Activated CD4-positive, alpha-beta T cell treated with anti-CD3 and anti-CD28 coated beads for 1 hour (primary cell): ENCODE measurements around the gene GPSM1.

Experiments
- DNase-seq: peaks from one replicate; pipeline ENCODE4 v3.0.0-alpha.2; 2020

The GPSM1 gene

DNA sequence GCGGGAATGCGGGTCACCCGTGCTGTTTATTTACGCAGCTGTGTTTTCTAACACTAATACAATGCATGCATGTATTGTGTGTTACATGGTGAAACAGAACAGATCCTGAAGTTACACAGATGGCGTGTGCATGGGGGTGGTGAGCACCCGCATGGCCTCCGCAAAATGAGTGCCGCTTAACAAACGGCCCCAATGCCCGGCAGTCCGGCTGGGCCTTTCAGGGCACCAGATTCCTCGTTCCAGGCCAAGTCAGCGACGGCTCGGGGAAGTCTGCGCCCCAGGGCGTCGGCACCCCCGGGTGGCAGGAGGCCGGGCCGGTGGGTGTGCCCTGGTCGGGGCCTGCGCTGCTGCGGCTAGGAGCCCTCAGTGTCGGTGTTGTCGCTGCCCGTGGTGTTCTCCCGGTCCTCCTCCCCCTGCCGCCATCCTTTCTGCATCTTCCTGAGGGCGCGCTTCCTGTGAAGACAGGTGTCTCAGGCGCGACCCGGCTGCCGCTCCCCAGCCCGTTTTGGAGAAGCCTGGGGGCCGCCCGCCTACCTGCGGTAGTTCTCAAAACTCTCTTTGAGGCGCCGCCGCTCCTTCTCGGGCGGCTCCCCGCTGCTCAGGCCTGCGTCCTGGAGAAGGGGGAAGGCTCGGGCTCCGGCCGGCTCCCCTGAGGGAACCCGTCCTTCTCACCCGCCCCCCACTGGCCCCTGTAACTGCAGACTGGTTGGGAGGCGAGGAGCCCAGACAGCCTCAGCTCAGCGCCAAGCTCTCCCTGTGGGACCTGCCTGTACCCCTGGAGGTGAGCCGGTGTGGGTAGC, 36.8 kb downstream of the GPSM1 start:
- no peak for DNase-seq

DNA sequence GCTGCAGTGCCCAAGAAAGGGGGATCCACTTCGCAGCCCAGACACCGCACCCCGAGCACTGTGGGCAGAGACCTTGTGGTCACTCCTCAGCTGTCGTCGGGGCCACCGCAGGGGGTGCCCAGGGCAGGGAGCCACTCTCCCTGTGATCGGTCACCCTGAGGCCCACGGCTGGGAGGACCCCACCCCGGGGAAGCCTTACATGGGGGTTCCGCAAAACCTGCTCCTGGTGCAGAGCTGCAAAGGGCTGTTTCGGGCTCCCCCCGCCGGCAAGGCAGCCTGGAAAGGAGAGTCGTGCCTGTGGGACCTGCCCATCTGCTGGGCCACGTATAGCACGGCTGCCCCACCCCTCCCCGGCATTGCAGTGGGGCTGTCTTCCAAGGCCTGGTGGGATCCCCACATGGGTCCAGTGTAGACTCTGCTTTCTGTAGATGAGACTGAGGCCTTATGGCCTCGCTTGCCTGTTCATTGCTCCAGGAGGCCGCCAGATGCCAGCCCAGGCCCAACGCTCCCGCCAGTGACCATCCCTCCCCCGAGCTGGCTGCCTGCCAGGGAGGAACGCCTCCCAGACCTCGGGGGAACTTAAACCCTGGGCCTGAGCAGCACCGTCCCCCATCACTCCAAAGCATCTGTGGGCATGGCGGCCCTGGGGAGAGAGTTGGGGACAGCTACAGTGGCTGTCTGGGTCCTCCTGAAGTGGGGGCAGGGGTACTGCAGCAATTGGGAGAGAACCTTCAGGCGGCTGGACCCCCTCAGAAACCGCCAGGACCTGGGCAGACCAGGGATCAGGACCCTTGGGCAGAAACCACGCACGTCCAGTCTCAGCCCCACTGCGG, 37.8 kb downstream of the GPSM1 start:
- DNase-seq: no peak

DNA sequence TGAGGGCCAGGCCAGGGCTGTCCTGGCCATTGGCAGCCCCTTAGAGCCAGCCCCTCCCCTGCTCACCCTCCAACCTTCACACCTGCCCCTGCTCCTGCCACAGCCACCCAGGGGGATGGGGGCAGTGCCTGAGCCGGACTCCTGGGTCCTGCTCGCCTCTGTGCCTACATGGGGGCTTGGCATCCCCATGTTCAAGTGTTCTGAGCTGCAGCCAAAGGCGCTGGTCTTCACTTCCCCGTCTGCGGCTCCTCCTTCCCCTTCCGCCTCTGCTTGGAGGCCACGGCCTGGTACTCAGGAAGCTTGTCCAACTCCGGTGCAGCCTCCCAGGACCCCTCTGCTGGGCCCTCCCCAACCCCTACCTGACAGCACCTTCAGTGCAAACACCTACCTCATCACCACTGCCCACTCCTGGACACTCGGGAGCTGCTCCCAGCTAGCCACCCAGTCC, 38.5 kb downstream of the GPSM1 start:
- DNase-seq: no peak

DNA sequence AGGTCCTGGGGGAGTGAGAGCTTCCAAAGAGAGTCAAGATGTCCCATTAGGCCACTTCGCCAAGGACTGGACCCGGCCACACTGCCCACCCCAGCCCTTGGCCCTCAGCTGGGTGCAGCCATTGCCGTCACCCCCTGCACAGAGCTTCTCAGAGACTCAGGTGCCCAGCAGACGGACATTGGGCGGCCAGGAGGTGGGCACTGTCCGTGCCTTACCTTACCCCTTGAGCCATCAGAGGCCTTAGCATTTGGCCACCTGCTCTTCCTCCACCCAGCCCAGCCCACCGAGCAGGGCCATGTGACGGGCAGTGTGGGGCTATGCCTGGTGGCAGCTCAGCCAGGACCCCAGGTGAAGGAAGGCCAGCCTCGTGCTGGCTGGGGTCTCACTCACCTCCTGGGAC, 39.5 kb downstream of the GPSM1 start:
- no peak for DNase-seq

DNA sequence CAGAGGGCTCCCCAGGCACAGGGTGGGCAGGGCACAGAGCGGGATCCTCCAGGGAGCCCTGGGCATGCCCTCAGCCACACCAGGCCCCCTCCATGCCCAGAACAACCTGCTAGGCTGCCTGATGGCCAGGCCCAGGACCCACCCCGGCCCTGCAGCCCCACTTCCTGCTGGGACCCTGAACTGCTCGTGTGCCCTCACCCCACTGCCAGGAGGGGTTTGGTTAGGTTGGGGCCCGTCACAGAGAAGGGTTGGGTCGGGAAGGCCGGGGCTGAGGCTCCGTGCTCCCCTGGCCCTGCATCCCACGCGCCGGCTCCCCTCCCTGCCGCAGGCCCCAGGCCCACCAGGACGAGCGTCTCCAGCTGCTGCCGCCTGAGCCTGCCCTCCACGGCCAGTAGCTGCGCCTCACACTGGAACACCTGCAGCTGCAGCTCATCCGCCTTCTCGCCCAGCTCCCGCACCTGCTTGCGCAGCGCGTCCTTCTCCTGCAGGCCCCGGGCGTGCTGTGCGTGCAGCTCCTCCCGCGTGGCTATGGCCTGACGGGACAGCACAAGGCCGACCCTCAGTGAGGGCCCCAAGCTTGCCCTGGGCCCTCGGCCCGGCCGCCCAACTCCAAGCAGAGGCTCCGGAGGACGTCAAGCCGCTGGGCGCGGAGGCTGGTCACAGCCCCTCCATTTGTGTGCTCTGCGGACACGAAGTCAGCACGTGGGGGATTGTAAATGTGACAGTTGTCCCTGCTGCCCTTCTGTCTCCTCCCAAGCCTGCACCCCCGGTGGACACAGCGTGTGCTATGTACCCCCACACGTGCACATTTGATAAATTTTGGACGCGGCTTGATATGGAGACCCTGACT, 40.2 kb downstream of the GPSM1 start:
- no peak for DNase-seq

DNA sequence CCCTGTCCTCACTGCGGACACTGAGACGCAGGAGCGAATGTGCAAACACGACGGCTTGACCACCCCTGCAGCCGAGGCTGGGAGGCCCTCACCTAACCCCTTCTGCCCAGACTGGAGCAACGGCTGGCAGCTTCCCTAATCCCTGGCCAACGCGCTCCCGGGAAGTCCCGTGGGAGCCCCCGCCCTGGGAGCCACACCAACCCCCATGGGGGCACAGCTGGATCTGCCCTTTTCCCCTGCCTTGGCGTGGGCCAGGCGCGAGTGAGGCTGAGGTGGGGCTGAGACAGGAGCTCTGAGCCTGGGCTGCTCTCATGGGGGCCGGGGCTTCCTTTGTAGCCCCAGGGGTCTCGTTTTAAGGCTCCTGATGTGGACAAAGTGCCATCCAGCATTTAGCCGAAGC, 40.9 kb downstream of the GPSM1 start:
- no peak for DNase-seq

DNA sequence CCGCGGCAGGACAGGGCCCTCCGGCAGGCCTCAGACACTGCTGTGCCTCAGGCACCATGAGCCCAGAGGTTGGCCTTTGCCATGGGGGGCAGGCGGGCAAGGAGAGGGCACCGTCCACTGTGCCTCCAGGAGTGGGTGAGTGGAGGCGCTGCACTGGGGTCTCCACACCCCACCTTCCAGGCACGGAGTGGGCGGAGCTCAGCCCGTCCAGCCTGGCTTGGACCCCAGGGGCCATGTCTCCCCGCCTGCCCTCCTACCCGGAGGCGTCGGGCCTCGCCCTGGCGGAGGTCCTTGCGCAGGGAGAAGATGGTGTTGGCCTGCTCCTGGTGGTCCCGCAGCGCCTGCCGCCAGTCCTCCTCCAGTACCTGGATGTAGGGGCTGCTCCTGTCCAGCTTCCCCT, 42.7 kb downstream of the GPSM1 start:
- DNase-seq: no peak

DNA sequence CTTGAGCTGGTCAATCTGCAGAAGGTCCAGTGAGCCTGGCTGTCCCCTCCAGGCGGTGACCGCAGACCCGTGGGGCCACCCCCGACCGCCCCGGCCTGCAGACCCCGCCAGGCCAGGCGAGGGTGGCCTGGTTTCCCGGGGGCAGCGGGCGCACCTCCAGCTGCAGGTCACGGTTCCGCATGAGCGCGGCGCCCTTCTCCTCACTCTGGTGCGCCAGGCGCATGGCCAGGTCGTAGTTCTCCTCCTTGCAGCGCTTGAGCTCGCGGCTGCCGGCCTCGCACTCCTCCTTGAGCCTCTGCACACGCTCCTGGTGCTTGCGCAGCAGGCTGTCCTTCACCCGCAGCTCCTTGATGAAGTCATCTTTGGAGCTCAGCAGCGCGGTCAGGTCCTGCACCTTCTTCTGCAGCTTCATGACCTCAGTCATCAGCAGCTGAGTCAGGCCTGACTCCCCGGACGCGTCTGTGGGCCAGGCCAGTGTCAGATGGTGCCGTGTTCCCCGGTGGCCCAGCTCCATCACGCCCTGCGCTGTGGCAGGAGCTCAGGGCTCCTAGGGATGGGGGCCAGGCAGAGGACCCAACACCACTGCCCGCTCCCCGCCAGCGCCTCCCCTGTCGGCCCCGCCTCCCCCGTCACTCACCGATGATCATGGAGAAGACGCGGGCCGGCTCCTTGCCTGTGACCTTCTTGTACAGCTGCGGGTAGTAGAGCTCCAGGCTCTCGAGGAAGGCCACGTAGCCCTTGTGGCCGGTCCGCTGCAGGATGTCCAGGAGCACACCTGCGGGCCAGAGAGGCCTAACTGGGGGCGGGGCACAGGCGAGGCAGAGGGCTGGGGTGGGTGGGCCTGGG, 43.6 kb downstream of the GPSM1 start:
- DNase-seq: no peak

DNA sequence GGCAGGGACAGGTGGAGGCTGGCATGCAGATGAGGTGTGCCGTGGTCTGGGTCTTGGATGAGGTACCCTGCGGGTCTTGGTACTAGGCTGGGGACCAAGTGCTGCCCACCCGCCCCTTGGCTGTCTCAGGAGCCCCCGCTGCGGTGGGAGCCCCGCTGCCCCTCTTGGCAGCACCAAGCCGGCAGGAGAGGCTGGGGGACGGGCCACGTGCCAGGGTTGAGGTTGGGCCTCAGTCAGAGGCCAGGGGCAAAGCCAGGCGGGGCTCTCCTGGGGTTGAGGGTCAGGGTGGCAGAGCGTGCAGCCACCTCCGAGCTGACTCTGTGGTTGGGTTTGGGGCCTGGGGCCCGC, 44.2 kb downstream of the GPSM1 start:
- DNase-seq: no peak

DNA sequence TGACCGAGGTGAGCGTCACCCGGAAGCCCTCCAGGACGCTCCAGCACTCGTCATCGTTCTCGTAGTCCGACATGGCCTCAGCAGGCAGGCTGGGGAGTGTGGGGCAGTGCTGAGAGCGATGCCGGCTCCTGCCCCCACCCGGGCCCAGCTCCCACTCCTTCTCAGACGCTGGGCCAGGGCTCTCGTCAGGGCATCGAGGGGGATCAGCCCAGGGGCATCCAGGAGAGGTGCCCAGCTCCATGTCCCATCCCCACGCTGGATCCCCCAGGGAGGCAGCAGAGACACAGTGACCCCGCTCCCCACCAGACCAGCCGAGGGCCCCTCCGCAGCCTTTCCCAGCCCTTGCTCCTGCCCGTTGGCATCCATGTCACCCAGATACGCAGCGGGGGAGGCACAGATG, 44.7 kb downstream of the GPSM1 start:
- no peak for DNase-seq

DNA sequence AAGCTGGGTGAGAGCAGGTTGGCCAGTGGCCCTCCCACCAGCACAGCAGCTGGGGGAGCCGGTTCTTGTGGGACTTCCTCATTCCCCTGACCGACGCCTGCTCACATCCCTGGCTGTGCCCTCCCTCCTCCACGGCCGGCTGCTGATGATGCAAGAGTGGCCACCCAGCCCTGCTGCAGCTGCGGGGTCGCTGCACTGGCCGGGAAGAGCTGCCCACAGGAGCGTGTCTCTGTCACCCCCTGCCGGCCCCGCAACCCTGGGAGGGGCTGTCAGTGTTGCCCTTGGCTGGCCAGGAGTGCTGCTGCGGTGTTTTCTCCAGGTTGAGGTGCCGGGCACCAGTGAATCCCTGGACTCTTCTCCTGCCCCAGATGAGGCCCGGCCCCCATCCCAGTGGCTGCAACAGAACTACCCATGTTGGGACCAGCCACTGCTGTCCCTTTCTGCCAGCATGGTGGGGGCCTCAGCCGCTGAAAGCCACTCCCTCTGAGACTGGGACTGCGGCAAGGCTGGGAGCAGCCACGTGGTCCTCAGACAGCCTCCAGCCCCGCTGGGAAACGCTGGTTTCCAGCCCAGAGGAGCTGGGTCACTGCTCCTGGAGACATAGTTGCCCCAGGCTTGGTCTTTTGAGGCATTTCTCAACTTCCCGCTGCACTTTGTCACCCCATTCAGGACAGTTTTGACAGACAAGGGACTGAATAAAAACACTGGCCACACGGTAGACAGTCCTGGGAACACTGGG, 45.4 kb downstream of the GPSM1 start:
- no peak for DNase-seq

DNA sequence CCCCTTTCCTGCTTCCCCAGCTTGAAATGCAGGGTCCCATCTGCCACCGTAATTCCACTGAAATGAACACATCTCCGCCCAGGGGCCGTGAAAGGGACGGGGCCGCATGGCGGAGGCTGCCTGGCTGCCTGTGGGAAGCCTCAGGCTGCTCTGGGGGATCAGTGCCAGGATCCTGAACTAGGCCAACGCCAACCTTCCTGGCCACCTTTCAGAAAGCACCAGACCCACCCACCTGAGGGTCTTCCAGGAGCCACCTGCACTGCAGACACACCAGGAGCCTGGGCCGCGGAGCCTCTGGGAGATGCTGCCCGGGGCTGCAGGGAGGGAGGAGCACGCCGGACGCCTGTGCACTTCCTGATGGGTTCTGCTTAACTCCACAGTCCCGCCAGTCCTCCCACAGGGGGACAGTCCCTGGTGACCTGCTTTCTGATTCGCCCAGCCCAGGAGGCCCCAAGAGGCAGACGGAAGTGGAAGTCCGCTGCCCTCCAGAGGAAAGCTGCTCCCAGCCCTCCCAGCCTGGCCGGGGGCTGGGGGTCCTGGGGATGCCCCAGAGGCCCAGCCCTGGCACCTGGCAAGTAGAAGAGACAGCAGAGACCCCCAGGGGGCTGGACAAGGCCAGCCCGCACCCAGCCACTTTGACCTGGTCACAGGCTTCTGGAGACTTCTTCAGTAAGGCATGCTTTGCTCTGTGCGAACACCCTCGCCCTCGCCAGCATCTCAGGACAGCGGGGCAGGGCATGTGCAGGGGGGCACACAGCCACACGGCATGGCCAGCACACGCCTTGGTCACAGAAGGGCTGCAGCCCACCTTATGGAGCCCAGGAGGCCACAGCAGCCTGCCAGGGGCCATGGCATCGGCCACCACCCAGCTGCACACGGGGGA, 46.2 kb downstream of the GPSM1 start, which contains the start of gene CARD9:
Gene CARD9 (minus strand): TSS at position 370 of the 883 bp plus-strand sequence. CDS start 1,591 bp downstream, outside the sequence.
- DNase-seq: no peak

DNA sequence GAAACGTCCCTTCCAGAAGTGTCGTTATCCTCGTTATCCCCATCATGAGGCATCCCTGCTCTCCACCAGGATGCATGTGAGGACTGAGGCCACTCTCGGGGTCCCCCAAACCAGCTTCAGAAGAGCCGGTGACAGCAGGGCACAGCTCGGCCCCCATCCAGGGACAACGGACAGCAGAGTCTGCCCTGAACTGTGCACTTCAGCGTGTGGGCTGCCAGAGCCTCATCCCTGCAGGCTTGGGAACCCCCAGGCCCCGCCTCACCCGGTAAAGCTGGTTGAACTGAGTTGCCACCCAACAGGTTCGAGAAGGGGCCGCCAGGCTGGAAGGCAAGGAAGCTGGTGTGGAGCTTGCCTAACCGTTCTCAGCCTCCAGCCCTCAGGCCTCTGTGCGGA, 46.8 kb downstream of the GPSM1 start:
- no peak for DNase-seq

DNA sequence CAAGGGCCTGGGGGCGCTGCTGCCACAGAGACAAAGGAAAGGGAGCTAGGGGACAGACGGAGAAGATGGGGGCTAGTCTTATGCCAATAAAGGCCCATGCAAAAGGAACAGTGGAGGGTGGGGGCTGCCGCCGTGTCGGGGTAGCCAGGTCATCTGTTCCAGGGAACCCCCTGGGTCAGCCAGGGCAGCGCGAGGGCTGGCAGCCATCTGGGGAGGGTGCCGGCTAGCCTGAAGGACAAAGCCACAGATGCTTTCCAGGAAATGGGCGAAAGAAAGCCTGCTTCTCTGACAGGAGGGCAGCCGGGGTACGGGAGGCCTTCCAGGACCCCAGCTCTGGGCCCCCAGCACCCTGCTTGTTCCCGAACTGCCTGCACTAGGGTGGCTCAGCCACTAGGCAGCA, 47.8 kb downstream of the GPSM1 start:
- no peak for DNase-seq

DNA sequence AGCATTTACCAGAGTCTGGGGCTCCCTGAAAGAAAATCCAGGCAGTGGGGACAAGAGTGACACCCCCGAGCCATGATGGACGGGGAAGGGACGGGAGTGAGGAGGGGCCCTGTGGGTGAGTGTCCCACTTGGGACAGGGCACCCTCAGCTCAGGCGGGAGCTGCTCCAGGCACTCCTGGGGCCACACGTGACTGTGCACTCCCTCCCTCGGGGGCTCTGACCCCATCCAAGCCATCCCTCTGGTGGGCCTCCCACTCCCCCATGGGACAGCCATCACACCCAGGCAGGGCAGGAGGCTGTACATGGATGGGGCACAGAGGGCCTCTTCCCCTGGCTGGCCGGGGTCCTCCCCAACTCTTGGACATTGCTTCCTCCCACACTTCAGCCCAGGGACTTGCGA, 49.1 kb downstream of the GPSM1 start:
- DNase-seq: no peak

DNA sequence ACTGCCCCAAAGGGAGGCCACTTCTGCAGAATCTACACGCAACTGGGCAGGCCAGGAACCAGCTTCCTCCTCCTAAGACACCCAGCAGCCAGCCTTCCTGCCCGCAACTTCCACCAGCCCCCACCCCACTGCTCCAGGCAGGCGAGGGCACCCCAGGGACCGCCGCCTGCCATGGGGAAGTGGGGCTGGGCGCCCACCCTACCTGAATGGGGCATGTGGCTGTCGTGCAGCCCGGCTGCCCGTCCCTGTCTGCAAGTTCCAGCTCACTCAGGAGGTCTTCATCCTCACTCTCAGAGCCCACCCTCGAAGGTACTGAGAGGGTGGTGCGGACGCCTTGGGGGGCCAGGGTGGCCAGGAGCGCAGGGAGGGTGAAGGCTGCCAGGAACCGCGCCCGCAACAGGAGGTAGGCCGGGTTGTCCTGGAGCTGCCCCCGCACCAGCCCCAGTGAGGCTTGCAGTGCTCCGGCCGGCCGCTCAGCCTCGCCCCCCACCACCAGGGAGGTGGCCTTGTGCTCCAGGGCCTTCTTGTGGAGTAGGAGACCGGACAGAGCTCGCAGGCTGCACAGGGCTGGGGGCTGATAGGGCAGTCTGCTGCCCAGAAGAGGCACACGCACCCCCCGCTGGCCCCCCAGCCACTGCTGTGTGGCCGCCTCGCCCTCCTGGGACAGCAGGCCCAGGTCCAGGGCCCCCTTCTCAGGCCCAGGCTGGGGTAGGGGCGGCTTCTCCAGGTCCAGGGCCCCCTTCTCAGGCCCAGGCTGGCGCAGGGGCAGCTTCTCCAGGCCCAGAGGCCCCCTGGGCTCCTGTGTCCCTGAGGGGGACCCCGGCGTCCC, 50.2 kb downstream of the GPSM1 start:
- no peak for DNase-seq

DNA sequence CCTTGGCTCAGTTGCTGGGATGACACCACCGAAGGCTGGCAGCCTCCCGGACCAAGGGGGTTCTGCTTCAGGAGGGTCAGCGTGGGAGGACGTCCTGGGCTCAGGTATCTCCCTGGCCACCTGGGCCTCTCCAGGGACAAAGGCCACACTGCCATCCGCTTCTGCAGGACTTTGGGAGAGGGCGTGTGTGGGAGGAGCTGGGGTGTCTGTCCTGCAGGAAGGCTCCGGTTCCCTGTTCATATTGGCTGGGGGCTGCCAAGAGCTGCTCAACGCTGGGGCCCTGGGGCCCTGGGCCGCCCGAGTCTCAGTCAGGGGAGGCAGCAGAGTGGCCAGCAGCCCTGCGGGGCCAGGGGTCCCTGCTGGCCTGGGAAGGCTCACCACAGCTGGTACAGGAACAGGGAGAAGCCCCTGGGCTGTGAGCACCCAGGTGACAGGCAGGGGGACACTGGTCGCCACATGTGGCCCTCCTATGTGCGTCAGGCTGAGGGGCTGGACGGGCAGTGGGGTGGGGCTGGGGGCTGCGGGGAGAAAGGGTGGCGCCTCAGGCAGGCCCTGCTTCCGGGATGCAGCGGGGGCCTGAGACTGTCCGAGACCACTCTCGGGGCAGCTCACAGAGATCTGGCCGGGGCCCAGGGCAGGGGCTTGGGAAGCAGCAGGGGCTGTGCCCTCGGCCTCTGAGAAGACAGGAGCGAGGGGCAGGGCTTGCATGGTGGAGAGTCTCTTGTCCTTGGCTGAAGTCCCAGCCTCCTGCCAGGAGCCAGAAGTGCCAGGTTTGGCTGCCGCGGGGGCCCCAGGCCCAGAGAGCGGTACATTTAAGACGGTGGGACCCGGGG, 51.0 kb downstream of the GPSM1 start:
- DNase-seq: no peak

DNA sequence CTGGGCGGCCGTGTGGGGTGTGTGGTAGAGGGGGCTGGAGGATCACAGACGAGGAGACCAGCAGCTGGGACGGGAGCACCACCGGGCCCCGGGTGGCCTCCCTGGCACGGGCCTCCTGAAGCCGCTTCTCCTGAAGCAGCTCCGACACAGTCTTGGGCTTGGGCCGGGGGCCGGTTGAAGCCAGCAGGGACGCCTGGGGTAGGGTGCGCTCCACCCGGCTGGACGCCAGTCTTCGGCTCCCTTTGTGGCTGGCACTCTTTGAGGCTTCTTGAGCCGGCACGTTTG, 51.6 kb downstream of the GPSM1 start:
- no peak for DNase-seq

DNA sequence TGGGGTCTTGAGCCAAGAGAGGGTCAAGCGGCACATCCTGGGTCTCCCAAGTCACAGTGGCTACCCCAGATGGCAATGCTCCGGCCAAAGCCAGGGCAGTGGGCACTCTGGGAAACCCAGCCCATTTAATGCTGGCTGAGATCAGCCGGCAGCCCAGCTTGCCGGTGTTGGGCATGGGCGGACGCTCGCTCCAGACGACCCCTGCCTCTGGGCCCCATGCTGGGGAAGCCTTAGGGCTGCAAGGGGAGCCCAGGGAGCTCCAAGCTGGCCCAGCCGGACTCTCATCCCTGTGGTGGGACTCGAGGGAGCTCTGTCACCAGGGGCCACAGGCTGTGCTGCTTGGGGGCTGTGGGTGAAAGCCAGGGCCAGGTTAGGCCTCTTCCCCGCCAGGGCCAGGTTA, 52.1 kb downstream of the GPSM1 start:
- no peak for DNase-seq
